GM19035 (cell line): ENCODE data around the gene IFNA21.
"Not testable (repeated sequence)": the region's sequence is repeated elsewhere in the genome, so short reads cannot be mapped to it uniquely, and the experiment has no call there.

Source experiments
- ATAC-seq: cut with Tn5 transposase; IDR thresholded peaks from one replicate; pipeline ENCODE4 v1.9.1; 2021; ENCODE audit not compliant: unreplicated experiment

Gene IFNA21

DNA sequence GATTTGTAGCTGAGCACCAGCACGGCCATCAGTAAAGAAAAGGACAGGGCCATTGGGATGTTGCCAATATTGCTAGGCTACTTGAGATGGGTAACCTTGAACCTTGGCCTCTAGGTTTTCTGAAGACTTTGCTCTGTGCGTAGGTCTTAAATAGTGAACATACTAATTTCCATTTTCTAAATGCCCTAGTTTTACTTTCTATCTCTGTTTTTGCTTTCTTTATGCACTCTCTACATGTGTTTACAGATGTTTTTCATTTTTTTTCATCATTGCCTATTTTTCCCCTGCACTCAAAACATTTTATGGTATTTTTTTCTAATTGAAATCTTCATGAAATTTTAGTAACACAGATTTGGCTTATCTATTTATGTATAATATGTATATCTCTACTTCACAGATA is at the start of gene IFNA21:
TSS of gene IFNA21 (minus strand) at position 101 of the 400 bp plus-strand sequence. CDS start at position 53, 48 bp downstream.
- ATAC-seq: not testable (repeated sequence)

DNA sequence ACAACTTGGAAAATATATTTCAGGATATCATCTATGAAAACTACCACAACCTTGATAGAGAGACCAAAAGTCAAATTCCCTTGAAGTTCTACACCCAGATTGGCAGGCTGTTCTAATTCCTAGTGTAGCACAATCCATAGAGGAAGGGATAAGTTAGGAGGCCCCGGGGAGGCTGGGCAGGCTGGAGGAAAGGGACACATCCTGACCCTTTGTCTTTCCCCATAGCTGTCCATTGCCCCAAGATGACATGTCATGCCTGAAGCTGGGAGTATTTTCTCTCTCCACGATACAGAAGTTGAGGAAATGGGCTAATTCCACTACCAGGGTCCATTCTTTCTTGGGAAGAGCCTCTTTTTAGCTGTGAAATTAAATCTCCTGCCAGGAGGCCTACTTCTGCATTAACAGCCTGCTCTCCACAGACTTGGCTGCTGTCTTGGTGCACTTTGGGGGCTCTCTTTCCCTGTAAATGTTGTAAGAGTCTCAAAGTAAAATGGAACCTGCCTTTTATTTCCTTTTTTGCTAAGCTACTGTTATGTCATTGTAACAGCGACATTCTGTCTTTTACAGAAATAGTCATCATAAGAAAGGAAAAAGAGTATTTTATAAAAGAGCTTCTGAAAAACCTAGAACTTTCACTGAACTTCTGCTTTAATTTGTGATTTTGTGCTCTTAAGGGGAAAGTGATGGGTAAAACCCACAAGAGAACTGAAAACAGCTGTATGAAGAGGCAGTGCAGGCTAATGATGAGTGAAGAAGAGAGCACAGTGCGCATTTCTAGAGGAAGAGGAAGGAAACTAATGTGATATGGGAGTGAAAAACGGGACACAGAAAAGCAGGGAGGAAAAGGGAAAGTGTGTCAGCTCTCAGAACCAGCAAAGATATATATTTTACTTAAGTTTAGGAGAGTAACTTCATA is 47.2 kb upstream of the IFNA21 start:
- ATAC-seq: peak; percentile 64

DNA sequence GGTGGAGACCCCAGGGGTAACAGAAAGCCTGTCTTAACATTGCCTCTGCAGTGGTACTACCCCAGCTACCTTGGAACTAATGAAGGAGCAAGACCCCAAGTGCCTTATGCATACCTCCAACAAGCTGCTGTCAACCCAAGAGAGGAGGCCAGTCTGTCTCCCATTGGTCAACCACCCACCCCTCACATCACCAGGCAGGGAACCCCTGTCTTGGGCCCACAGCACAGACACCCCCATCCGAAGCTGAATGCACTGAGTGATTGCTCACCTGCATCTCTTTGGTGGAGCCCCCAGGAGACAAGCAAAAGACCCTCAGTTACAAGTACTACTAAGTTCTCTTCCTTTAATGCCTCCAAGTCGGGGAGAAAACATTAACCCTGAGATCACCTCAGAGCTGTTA is 45.7 kb upstream of the IFNA21 start:
- ATAC-seq: not testable (repeated sequence)

DNA sequence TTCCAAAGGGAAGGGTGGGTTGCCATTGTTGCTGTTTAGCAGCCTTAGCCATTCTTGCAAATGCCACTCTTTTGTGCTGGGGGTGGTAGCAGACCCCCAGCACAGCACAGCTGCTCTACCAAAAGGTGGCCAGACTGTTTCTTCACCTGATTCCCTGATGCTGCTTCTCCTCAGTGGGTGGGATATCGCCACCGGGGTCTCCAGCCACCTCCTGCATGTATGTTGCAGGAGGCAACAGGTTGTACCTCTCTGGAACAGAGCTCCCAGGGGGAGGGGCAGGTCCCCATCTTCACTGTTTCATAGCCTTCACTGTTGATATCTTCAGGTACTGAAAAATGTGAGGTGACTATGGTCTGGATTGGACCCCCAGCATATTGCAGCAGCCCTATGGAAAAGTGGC is 44.3 kb upstream of the IFNA21 start:
- not testable (repeated sequence) for ATAC-seq

DNA sequence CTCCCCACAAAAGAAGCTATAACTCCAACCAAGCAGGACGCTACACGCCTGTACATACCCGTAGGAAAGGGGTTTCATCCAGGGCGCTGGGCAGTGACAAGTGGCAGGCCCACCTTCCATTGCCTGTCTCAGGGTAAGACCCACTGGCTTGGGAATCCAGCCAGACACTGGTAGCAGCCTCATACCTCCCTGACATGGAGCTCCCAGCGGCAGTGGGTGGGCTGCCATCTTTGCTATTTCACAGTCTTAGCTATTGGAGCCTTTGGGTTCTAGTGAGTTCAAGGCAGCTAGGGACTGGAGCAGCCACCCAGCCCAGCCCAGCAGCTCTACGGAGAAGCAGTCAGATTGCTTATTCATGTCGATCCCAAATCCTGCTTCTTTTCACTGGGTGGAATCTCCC is 43.9 kb upstream of the IFNA21 start:
- ATAC-seq: no peak

DNA sequence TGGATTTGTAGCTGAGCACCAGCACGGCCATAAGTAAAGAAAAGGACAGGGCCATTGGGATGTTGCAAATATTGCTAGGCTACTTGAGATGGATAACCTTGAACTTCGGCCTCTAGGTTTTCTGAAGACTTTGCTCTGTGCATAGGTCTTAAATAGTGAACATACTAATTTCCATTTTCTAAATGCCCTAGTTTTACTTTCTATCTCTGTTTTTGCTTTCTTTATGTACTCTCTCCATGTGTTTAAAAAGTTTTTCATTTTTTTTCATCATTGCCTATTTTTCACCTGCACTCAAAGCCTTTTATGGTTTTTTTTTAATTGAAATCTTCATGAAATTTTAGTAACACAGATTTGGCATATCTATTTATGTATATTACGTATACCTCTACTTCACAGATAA is 40.6 kb upstream of the IFNA21 start, which contains the start of gene IFNA10:
TSS of gene IFNA10 (minus strand) at position 101 of the 400 bp plus-strand sequence. CDS start at position 55, 46 bp downstream.
- ATAC-seq: not testable (repeated sequence)

DNA sequence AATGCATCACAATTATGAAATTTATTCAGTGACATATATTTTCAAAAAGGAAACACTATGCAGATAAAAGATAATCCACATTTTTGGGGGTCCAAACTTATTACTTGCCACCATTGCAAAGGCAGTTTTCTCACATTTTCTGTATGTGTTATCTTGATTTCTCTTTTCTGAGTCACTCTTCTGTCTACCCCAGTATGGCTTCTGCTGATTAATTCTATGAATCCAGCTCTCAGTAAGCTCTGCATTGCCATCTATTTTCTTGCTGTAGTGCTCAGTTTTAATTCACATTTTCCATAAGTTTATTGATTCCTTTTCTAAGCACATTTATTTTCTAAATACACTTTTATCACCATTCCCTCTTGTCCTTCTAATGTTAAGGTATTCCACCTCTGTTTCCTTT is 38.7 kb upstream of the IFNA21 start:
- no peak for ATAC-seq

DNA sequence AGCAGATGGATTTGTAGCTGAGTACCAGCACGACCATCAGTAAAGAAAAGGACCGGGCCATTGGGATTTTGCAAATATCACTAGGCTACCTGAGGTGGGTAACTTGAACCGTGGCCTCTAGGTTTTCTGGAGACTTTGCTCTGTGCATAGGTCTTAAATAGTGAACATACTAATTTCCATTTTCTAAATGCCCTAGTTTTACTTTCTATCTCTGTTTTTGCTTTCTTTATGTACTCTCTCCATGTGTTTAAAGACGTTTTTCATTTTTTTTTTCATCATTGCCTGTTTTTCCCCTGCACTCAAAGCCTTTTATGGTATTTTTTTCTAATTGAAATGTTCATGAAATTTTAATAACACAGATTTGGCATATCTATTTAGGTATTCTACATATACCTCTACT is 35.6 kb upstream of the IFNA21 start, which contains the start of gene IFNA7:
TSS of gene IFNA7 (minus strand) at position 101 of the 400 bp plus-strand sequence. CDS start at position 61, 40 bp downstream.
- not testable (repeated sequence) for ATAC-seq

DNA sequence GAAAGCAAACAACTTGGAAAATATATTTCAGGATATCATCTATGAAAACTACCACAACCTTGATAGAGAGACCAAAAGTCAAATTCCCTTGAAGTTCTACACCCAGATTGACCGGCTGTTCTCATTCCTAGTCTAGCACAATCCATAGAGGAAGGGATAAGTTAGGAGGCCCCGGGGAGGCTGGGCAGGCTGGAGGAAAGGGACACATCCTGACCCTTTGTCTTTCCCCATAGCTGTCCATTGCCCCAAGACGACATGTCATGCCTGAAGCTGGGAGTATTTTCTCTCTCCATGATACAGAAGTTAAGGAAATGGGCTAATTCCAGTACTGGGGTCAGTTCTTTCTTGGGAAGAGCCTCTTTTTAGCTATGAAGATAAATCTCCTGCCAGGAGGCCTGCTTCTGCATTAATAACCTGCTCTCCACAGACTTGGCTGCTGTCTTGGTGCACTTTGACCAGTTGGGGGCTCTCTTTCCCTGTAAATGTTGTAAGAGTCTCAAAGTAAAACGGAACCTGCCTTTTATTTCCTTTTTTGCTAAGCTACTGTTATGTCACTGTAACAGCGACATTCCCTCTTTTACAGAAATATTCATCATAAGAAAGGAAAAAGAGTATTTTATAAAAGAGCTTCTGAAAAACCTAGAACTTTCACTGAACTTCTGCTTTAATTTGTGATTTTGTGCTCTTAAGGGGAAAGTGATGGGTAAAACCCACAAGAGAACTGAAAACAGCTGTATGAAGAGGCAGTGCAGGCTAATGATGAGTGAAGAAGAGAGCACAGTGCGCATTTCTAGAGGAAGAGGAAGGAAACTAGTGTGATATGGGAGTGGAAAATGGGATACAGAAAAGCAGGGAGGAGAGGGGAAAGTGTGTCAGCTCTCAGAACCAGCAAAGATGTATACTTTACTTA is 28.7 kb upstream of the IFNA21 start:
- peak; percentile 93 for ATAC-seq

DNA sequence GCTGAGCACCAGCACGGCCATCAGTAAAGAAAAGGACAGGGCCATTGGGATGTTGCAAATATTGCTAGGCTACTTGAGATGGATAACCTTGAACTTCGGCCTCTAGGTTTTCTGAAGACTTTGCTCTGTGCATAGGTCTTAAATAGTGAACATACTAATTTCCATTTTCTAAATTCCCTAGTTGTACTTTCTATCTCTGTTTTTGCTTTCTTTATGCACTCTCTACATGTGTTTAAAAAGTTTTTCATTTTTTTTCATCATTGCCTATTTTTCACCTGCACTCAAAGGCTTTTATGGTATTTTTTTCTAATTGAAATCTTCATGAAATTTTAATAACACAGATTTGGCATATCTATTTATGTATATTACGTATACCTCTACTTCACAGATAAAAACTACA is 21.0 kb upstream of the IFNA21 start, which contains the start of gene IFNA4:
TSS of gene IFNA4 (minus strand) at position 101 of the 400 bp plus-strand sequence. CDS start at position 45, 56 bp downstream.
- ATAC-seq: not testable (repeated sequence)

DNA sequence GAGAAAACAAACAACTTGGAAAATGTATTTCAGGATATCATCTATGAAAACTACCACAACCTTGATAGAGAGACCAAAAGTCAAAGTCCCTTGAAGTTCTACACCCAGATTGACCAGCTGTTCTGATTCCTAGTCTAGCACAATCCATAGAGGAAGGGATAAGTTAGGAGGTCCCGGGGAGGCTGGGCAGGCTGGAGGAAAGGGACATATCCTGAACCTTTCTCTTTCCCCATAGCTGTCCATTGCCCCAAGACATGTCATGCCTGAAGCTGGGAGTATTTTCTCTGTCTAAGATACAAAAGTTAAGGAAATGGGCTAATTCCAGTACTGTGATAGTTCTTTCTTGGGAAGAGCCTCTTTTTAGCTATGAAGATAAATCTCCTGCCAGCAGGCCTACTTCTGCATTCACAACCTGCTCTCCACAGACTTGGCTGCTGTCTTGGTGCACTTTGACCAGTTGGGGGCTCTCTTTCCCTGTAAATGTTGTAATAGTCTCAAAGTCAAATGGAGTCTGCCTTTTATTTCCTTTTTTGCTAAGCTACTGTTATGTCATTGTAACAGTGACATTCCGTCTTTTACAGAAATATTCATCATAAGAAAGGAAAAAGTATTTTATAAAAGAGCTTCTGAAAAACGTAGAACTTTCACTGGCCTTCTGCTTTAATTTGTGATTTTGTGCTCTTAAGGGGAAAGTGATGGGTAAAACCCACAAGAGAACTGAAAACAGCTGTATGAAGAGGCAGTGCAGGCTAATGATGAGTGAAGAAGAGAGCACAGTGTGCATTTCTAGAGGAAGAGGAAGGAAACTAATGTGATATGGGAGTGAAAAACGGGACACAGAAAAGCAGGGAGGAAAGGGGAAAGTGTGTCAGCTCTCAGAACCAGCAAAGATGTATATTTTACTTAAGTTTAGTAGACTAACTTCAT is 16.6 kb upstream of the IFNA21 start:
- peak; percentile 95 for ATAC-seq

DNA sequence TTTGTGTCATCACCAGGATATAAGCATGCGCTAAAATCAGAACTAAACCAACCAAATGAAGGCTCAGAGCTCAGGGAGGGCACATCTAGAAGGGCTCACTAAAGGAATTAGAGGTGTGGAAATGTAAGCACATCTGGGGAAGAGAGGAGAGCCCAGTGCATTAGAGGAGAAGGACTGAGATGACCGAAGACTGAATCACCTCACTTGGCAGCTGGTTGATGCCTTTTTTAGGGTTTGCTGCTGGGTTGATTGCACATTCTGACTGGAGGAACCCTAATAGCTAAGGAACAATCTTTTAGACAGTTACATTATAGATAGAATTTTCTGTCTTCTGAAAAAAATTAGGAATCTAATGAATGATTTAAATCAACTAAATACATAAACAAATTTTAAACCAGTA is 8.2 kb upstream of the IFNA21 start:
- no peak for ATAC-seq

DNA sequence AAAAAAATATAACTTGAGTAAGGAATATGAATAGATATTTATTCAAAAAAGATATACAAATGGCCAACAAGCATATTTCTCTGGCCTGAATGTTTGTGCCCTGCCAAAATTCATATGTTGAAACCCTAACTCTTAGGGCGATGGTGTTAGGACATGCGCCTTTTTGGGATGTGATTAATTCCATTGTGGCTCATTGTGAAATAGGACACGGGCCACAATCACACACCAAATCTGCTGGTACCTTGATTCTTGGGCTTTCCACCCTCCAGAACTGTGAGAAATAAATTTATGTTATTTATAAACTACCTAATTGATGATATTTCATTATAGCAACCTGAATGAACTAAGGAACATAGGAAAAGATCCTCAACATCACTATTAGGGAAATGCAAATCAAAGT is 5.7 kb upstream of the IFNA21 start:
- ATAC-seq: no peak

DNA sequence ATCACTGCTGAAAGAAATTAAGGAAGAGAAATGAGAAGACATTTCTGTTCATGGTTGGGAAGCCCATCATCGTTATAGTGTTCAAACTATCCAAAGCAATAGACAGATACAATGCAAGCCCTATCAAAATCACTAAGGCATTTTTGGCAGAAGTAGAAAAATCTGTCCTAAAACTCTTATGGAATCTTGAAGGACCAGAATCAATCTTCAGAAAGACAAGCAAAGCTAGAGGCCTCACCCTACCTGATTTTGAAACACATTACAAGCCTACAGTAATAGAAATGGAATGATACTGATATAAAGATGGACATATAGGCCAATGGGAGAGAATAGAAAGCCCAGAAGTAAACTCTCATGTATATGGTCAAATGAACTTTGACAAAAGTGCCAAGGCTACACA is 4.9 kb upstream of the IFNA21 start:
- ATAC-seq: no peak

DNA sequence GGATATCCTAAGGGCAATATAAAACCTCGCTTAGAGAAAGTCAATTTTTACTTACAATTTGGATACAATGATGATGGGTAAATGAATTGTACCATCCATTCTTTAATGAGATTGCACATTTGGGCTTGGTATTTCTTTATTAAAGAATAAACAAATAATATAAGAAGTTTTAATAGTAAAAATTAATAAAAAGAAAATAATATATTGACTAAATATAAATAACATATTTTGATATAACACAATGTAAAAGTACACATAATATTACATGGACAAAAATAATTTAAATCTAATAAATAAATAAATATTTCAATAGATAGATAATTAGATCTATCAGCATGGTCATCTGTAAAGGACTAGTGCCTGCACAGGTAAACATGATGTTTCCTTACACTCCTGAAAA is 944 bp downstream of the IFNA21 start:
- no peak for ATAC-seq

DNA sequence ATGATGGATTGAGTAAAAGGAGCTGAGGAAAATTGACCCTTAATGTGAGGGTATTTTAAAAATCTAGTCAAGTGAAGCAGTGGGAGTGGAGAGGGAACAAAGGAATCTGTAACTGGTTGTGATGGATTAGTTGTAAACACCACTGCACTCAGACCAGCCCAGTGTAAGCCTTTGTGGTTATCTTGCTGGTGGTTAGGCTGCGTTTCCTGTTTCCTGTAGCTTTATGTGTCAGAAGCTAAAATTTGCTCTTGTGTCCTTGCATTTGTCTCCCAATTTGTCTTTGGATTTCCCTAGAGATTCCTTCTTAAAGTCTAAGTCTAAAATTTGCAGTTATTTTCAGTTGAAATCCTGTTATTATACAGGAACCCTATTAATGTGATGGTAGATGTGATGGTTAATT is 6.3 kb downstream of the IFNA21 start:
- peak; percentile 89 for ATAC-seq

DNA sequence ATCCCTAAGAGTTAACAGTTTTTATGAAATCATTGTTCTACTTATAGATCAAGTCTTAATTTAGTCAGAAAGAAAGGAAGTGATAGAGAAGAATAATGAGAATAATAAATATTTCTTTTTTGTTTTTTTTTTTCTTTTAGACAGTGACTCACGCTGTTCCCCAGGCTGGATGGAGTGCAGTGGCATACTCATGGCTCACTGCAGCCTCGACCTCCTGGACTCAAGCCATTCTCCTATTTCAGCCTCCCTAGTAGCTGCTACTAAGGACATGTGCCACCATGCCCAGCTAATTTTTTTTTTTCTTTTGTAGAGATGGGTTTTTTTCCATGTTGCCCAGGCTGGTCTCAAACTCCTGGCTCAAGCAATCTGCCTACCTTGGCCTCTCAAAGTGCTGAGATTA is 11.0 kb downstream of the IFNA21 start:
- no peak for ATAC-seq

DNA sequence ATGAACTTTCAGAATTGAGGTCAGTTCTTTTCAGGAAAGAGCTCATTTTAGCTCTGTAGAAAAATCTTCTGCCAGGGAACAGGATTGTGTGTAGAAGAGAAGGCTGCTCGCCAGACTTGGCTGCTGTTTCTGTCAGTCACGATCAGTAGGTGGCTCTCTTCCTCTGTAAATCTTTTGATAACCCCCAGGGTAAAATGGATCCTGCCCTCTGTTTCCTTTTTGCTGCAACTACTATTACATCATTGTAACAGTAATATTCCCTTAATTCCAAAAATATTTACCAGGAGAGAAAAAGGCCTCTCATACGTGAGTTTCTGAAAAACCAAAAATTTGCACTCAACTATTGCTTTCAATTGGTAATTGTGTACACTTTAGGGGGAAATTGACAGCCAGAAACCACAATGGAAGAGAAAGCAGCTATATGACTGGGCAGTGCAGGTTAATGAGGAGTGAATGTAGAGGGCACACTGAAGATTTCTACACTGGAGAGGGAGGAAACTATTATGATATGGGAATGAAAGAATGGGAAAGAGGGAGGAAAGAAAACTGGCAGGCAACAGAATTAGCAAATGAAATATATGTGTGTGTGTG is 12.3 kb downstream of the IFNA21 start:
- ATAC-seq: peak; percentile 80

DNA sequence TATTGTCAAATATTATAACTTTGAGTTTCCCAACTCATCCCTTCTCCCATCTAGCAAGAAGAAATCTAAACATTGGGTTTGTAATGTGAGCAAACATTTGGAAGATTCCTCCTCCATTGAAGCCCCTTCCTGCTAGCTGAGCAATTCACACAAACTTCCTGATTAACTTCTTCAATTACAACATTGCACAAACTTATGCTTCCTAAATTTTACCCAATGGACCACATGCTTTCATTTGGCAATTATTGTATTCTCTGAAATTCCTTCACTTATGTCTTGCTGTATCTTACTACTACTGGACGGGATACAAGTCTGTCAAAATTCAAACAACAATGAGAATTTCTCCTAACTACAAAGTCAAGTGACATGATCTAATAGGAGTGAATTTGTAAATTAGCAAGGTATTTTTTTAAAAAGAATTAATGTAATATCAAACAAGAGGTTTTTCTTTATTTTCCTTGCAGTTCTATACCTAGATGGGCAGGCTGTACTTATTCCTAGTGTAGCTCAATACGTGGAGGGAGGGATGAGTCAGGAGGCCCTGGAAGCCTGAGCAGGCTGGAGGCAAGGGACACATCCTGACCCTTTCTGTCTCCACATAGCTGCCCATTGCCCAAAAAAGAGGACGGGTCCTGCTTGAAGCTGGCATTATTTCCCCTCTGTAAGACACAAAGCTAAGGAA is 13.0 kb downstream of the IFNA21 start:
- ATAC-seq: peak; percentile 28
